GM19463 (cell line): ENCODE results near the gene USP36.

ENCODE experiments used
- ATAC-seq: cut with Tn5 transposase; IDR thresholded peaks from one replicate; pipeline ENCODE4 v1.9.1; 2021; ENCODE audit warnings: mild to moderate bottlenecking, moderate library complexity; ENCODE audit not compliant: unreplicated experiment

Gene USP36

DNA sequence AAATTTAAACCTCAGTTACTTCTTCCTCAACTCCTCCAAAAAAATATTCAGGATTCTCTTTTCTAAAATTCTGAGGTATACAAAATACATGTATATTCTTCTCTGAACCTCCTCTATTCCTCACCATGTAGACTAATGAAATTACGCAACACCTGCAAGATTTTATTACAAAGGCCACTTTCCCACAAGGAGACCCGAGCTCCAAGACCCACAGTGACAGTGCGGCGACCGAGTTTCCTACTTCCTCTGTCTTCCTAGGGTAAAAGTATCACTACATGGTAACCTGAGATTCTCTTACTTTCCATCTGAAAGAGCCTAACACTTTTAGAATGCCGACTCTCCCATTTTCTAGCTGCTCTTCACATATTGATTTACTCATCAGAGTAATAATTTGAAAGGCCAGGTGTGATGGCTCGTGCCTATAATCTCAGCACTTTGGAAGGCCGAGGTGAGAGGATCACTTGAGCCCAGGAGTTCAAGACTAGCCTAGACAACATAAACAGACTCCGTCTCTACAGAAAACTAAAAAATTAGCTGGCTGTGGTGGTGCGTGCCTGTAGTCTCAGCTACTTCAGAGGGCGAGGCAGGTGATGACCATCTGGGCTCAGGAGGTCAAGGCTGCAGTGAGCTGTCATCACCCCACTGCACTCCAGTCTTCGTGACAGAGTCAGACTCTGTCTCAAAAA lies 94.2 kb downstream of the USP36 start:
- ATAC-seq = no peak
